GM23338 (cell line): ENCODE data around the gene SLC36A4. TPM values are rescaled to one million over a fixed set of nuclear protein-coding genes. Genes with fewer than 3 reads are reported as not detected.
"Not testable (repeated sequence)": the region's sequence is repeated elsewhere in the genome, so short reads cannot be mapped to it uniquely, and the experiment has no call there.

Experiments
- ATAC-seq: fragments of 200-7000 bp; cut with Tn5 transposase; 3 replicates; pipeline ENCODE4 v1.9.1; 2020
- DNase-seq: peaks from one replicate; pipeline ENCODE4 v3.0.0-alpha.2; 2015; ENCODE audit warnings: low spot score
- H2AFZ ChIP-seq: fragments of 200-600 bp; sonication (generic); 2 replicates; pipeline ENCODE4 v1.8.0; 2016; ENCODE audit warnings: antibody characterized with exemption, mild to moderate bottlenecking, moderate library complexity
- H3F3A ChIP-seq: fragments of 200-600 bp; sonication (generic); replicated peaks from 2 replicates; pipeline ENCODE4 v1.8.0; 2017; ENCODE audit warnings: antibody characterized with exemption, mixed run types, low read depth
- H3K27ac ChIP-seq: fragments of 200-600 bp; sonication (generic); 2 replicates; pipeline ENCODE4 v1.6.1; 2016; ENCODE audit warnings: low read depth
- H3K27me3 ChIP-seq: fragments of 200-600 bp; sonication (generic); 2 replicates; pipeline ENCODE4 v1.8.0; 2016; ENCODE audit warnings: mild to moderate bottlenecking, mixed run types, moderate library complexity; ENCODE audit not compliant: insufficient read depth
- H3K36me3 ChIP-seq: fragments of 200-600 bp; sonication (generic); 2 replicates; pipeline ENCODE4 v1.8.0; 2016; ENCODE audit warnings: mild to moderate bottlenecking; ENCODE audit not compliant: insufficient read depth
- H3K4me1 ChIP-seq: fragments of 200-600 bp; sonication (generic); 2 replicates; pipeline ENCODE4 v1.8.0; 2016; ENCODE audit warnings: mild to moderate bottlenecking, moderate library complexity; ENCODE audit not compliant: insufficient read depth
- H3K4me2 ChIP-seq: fragments of 200-600 bp; sonication (generic); 2 replicates; pipeline ENCODE4 v1.7.1; 2017; ENCODE audit warnings: mixed run types
- H3K4me3 ChIP-seq: fragments of 200-600 bp; sonication (generic); 2 replicates; pipeline ENCODE4 v1.6.1; 2016; ENCODE audit warnings: mixed run types
- H3K79me2 ChIP-seq: fragments of 200-600 bp; sonication (generic); replicated peaks from 2 replicates; pipeline ENCODE4 v1.8.0; 2017; ENCODE audit warnings: mild to moderate bottlenecking; ENCODE audit not compliant: insufficient read depth
- H3K9me2 ChIP-seq: fragments of 200-600 bp; sonication (generic); 2 replicates; pipeline ENCODE4 v1.8.0; 2017; ENCODE audit not compliant: insufficient read depth
- H4K20me1 ChIP-seq: fragments of 200-600 bp; sonication (generic); replicated peaks from 2 replicates; pipeline ENCODE4 v1.8.0; 2017; ENCODE audit warnings: mild to moderate bottlenecking; ENCODE audit not compliant: insufficient read depth
- H3K27ac Mint-ChIP-seq: 2 replicates; pipeline ENCODE4 v1.8.0; 2020; ENCODE audit warnings: inconsistent platforms, mild to moderate bottlenecking, moderate library complexity, mixed read lengths
- H3K27me3 Mint-ChIP-seq: 3 replicates; pipeline ENCODE4 v1.8.0; 2022; ENCODE audit warnings: low read depth, mild to moderate bottlenecking, moderate library complexity, mixed read lengths, inconsistent platforms; ENCODE audit not compliant: insufficient read depth, poor library complexity
- H3K36me3 Mint-ChIP-seq: 3 replicates; pipeline ENCODE4 v1.8.0; 2021; ENCODE audit warnings: low read depth, mild to moderate bottlenecking, inconsistent platforms, moderate library complexity, mixed read lengths
- H3K4me1 Mint-ChIP-seq: 3 replicates; pipeline ENCODE4 v1.8.0; 2020; ENCODE audit warnings: mild to moderate bottlenecking, inconsistent platforms, mixed read lengths
- H3K4me3 Mint-ChIP-seq: 3 replicates; pipeline ENCODE4 v1.8.0; 2021; ENCODE audit warnings: moderate library complexity, mild to moderate bottlenecking, inconsistent platforms, mixed read lengths
- H3K9me3 Mint-ChIP-seq: 3 replicates; pipeline ENCODE4 v1.8.0; 2020; ENCODE audit warnings: moderate library complexity, mild to moderate bottlenecking, inconsistent platforms, mixed read lengths
- CREB1 ChIP-seq: fragments of 250-450 bp; sonication (Bioruptor Pico); IDR thresholded peaks from 2 replicates; pipeline ENCODE4 v1.5.0; 2020; ENCODE audit warnings: low read depth, mild to moderate bottlenecking, moderate library complexity
- ETS1 ChIP-seq: IDR thresholded peaks from 2 replicates; pipeline ENCODE4 v1.6.1; 2016; ENCODE audit warnings: antibody characterized with exemption
- EZH2 ChIP-seq: fragments of 200-600 bp; sonication (generic); IDR thresholded peaks from one replicate; pipeline ENCODE4 v1.8.0; 2017; ENCODE audit warnings: antibody characterized with exemption, mild to moderate bottlenecking, low read depth; ENCODE audit not compliant: unreplicated experiment
- NANOG ChIP-seq: IDR thresholded peaks from 2 replicates; pipeline ENCODE4 v1.6.1; 2016; ENCODE audit warnings: antibody characterized with exemption, borderline replicate concordance
- POLR2AphosphoS5 ChIP-seq: IDR thresholded peaks from 2 replicates; pipeline ENCODE4 v1.6.1; 2016; ENCODE audit warnings: antibody characterized with exemption, low read depth
- REST ChIP-seq: IDR thresholded peaks from one replicate; pipeline ENCODE4 v1.6.1; 2018; ENCODE audit warnings: antibody characterized with exemption; ENCODE audit not compliant: unreplicated experiment
- STAT1 ChIP-seq: IDR thresholded peaks from one replicate; pipeline ENCODE4 v1.6.1; 2016; ENCODE audit warnings: antibody characterized with exemption; ENCODE audit not compliant: unreplicated experiment
- ZNF114 ChIP-seq: fragments of 250-450 bp; sonication (Bioruptor Pico); IDR thresholded peaks from 2 replicates; pipeline ENCODE4 v1.5.0; 2020; ENCODE audit warnings: mild to moderate bottlenecking, moderate library complexity
- ZNF331 ChIP-seq: fragments of 250-450 bp; sonication (Bioruptor Pico); IDR thresholded peaks from 2 replicates; pipeline ENCODE4 v1.5.0; 2020; ENCODE audit warnings: low read depth, mild to moderate bottlenecking, moderate library complexity
- ZNF462 ChIP-seq: fragments of 250-450 bp; sonication (Bioruptor Pico); IDR thresholded peaks from 2 replicates; pipeline ENCODE4 v1.5.0; 2020; ENCODE audit warnings: mild to moderate bottlenecking, moderate library complexity
- long read RNA-seq: library from polyadenylated mRNA; unstranded; transcript quantifications from one replicate; pipeline ENCODE4 v2.0.0, GENCODE V29; 2020; ENCODE audit not compliant: unreplicated experiment
- polyA plus RNA-seq: library from polyadenylated mRNA; unstranded; fragments of >200 nt; fragmentation: Nextera tagmentation; extraction: Ambion mirVana; gene quantifications from 2 replicates; pipeline ENCODE4 v1.2.1, GENCODE V29; 2016
- total RNA-seq: library from RNA; depleted of rRNA; stranded (reverse); fragments of >200 nt; shearing (Covaris generic); gene quantifications from 2 replicates; pipeline ENCODE4 v1.2.3, GENCODE V29; 2014; rRNA removed

Gene SLC36A4
- total RNA-seq = 24.7 and 34.6 TPM in 2 replicates
- polyA plus RNA-seq = 20.6 and 24.9 TPM in 2 replicates
- long read RNA-seq, full-length matches to known transcripts = 14 of 17 reads
- long read RNA-seq, partial matches to known transcripts = 1 of 17 reads
- long read RNA-seq, other reads (novel, unspliced or antisense) = 2 of 17 reads

- H3K9me2 ChIP-seq = no peaks in the 10 kb centered on the region
- H3K4me3 ChIP-seq = peak within 1 kb of the TSS; percentile 56
- H3K36me3 Mint-ChIP-seq = no peaks in the 10 kb centered on the region
- H3K27me3 Mint-ChIP-seq = no peaks in the 10 kb centered on the region
- no peaks in the 10 kb centered on the region for H3K27me3 ChIP-seq
- H3K4me1 ChIP-seq = peaks cover 7% of the 10 kb centered on the region
- no peaks in the 10 kb centered on the region; the same call in 1 of the 2 replicates for H4K20me1 ChIP-seq
- H3K4me2 ChIP-seq = peak within 1 kb of the TSS; percentile 79
- H3K27ac Mint-ChIP-seq = peak within 1 kb of the TSS; percentile 99
- TF ChIP-seq ZNF331 (CRISPR knock-in tag) (no peak), ETS1 (no peak), ZNF114 (CRISPR knock-in tag) (no peak), CREB1 (CRISPR knock-in tag) (peak; percentile 80), POLR2AphosphoS5 (peak; percentile 85), EZH2 (no peak), NANOG (no peak), STAT1 (no peak), REST (no peak), ZNF462 (no peak)
- DNase-seq (peak; percentile 97), ATAC-seq (peak; percentile 97)
- H3K9me3 Mint-ChIP-seq = no peaks in the 10 kb centered on the region
- peak within 1 kb of the TSS; percentile 88 for H3K27ac ChIP-seq
- no peaks in the 10 kb centered on the region for H3F3A ChIP-seq
- peak within 1 kb of the TSS; percentile 95 for H2AFZ ChIP-seq
- peak within 1 kb of the TSS; percentile 93 for H3K4me3 Mint-ChIP-seq
- peaks cover 42% of the 10 kb centered on the region for H3K79me2 ChIP-seq
- H3K36me3 ChIP-seq = no peaks in the 10 kb centered on the region
- H3K4me1 Mint-ChIP-seq = peaks cover 3% of the 10 kb centered on the region; the same call in 2 of the 3 replicates
Measured at GRCh38 chr11:93197380-93198214, at the start of gene SLC36A4. SLC36A4 (minus strand) TSS chr11:93197991; CDS start chr11:93197832, 159 bp downstream.

GRCh38 chr11:93246790-93247189, 49.0 kb upstream of the SLC36A4 start:
- H3K4me3 ChIP-seq, H3K79me2 ChIP-seq, H3K27me3 ChIP-seq, H3K9me2 ChIP-seq, H3K27ac ChIP-seq, H4K20me1 ChIP-seq, H3F3A ChIP-seq, DNase-seq, H3K36me3 Mint-ChIP-seq, H2AFZ ChIP-seq, H3K4me3 Mint-ChIP-seq, ATAC-seq, H3K27ac Mint-ChIP-seq, H3K27me3 Mint-ChIP-seq, H3K4me1 Mint-ChIP-seq, H3K36me3 ChIP-seq, H3K4me2 ChIP-seq, H3K4me1 ChIP-seq, H3K9me3 Mint-ChIP-seq: not testable (repeated sequence)
